ENCODE measurements around the gene NUP188.
"Not testable (repeated sequence)": the region's sequence is repeated elsewhere in the genome, so short reads cannot be mapped to it uniquely, and the experiment has no call there.

Gene NUP188

GRCh38 chr9:129033216-129033615 lies 85.7 kb downstream of the NUP188 start:
- DNase-seq: no peak

- DNase-seq: not testable (repeated sequence)
These were observed 88.3 kb downstream of the NUP188 start for GRCh38 chr9:129035838-129036237.

GRCh38 chr9:129036241-129036922 lies 88.9 kb downstream of the NUP188 start, which contains the start of gene MIGA2:
TSS of gene MIGA2 (plus strand) at chr9:129036626. CDS start at chr9:129040595, 3,969 bp downstream.
- peak; percentile 80 to 93 for DNase-seq

- DNase-seq: no peak
These were observed 89.6 kb downstream of the NUP188 start for GRCh38 chr9:129036923-129037766.

GRCh38 chr9:129037767-129038098 lies 90.2 kb downstream of the NUP188 start:
- no peak for DNase-seq

GRCh38 chr9:129038109-129038852 lies 90.8 kb downstream of the NUP188 start:
- DNase-seq: no peak

GRCh38 chr9:129040113-129040643 lies 92.7 kb downstream of the NUP188 start:
- no peak for DNase-seq

- DNase-seq: no peak
These were observed 94.5 kb downstream of the NUP188 start for GRCh38 chr9:129042016-129042415.

GRCh38 chr9:129052592-129052991 lies 105.1 kb downstream of the NUP188 start:
- DNase-seq: no peak

GRCh38 chr9:129053020-129053419 lies 105.5 kb downstream of the NUP188 start:
- no peak for DNase-seq

GRCh38 chr9:129054163-129054851 lies 106.8 kb downstream of the NUP188 start:
- DNase-seq: no peak

Measured in NCI-H187 (cell line).